Nephron progenitor cell (in vitro differentiated cells): ENCODE data around the gene DNAL1.
A peak's percentile ranks its signal among the peaks of the same experiment; 100 is the strongest.
"Not testable (repeated sequence)": the region's sequence is repeated elsewhere in the genome, so short reads cannot be mapped to it uniquely, and the experiment has no call there.

Experiments
- DNase-seq: peaks from one replicate; pipeline ENCODE4 v3.0.0; 2021
- H3K27ac Mint-ChIP-seq: 2 replicates; pipeline ENCODE4 v1.8.0; 2021; ENCODE audit warnings: mild to moderate bottlenecking, moderate library complexity, mixed read lengths
- H3K27me3 Mint-ChIP-seq: 2 replicates; pipeline ENCODE4 v1.8.0; 2021; ENCODE audit warnings: mild to moderate bottlenecking, low read depth, mixed read lengths; ENCODE audit not compliant: poor library complexity
- H3K36me3 Mint-ChIP-seq: 2 replicates; pipeline ENCODE4 v1.8.0; 2021; ENCODE audit warnings: low read depth, mixed read lengths
- H3K4me1 Mint-ChIP-seq: 2 replicates; pipeline ENCODE4 v1.8.0; 2021; ENCODE audit warnings: mixed read lengths
- H3K4me3 Mint-ChIP-seq: 2 replicates; pipeline ENCODE4 v1.8.0; 2021; ENCODE audit warnings: mild to moderate bottlenecking, moderate library complexity, mixed read lengths
- H3K9me3 Mint-ChIP-seq: 2 replicates; pipeline ENCODE4 v1.8.0; 2021; ENCODE audit warnings: mild to moderate bottlenecking, moderate library complexity, mixed read lengths
- CTCF ChIP-seq: fragments of 200-600 bp; sonication (generic); IDR thresholded peaks from 2 replicates; pipeline ENCODE4 v1.5.0; 2021; ENCODE audit warnings: antibody characterized with exemption

DNAL1 gene

GRCh38 chr14:73633116-73634010 lies 11.4 kb upstream of the DNAL1 start:
- Mint-ChIP-seq H3K27ac (no peak overlapping the region), H3K4me3 (peak overlapping the region; percentile 77), H3K27me3 (peaks cover 50% of the 10 kb centered on the region), H3K36me3 (no peaks in the 10 kb centered on the region), H3K9me3 (no peaks in the 10 kb centered on the region), H3K4me1 (peaks cover 6% of the 10 kb centered on the region)
- TF ChIP-seq CTCF = peak; percentile 83
- DNase-seq = peak; percentile 54

GRCh38 chr14:73634011-73634833 lies 10.6 kb upstream of the DNAL1 start:
- H3K27ac Mint-ChIP-seq = no peak overlapping the region
- H3K27me3 Mint-ChIP-seq = peaks cover 59% of the 10 kb centered on the region
- TF ChIP-seq CTCF = no peak
- H3K4me1 Mint-ChIP-seq = peaks cover 6% of the 10 kb centered on the region
- no peaks in the 10 kb centered on the region for H3K9me3 Mint-ChIP-seq
- DNase-seq = peak; percentile 56
- H3K36me3 Mint-ChIP-seq = no peaks in the 10 kb centered on the region
- peak overlapping the region; percentile 77 for H3K4me3 Mint-ChIP-seq

- DNase-seq, H3K4me1 Mint-ChIP-seq, H3K27ac Mint-ChIP-seq, H3K36me3 Mint-ChIP-seq, H3K9me3 Mint-ChIP-seq, H3K4me3 Mint-ChIP-seq: not testable (repeated sequence)
- H3K27me3 Mint-ChIP-seq = peaks cover 67% of the 10 kb centered on the region
Measured at GRCh38 chr14:73636355-73636754, 8.4 kb upstream of the DNAL1 start.

- Mint-ChIP-seq H3K27ac (no peak overlapping the region), H3K4me3 (no peak overlapping the region), H3K27me3 (peaks cover 67% of the 10 kb centered on the region), H3K9me3 (no peaks in the 10 kb centered on the region), H3K36me3 (no peaks in the 10 kb centered on the region), H3K4me1 (peaks cover 6% of the 10 kb centered on the region)
- TF ChIP-seq CTCF = no peak
- DNase-seq = no peak
Measured at GRCh38 chr14:73637830-73638229, 7.0 kb upstream of the DNAL1 start.

- H3K27ac Mint-ChIP-seq = no peak overlapping the region
- no peak for DNase-seq
- H3K36me3 Mint-ChIP-seq = no peaks in the 10 kb centered on the region
- peaks cover 25% of the 10 kb centered on the region for H3K4me1 Mint-ChIP-seq
- H3K4me3 Mint-ChIP-seq = no peak overlapping the region
- TF ChIP-seq CTCF = no peak
- peaks cover 41% of the 10 kb centered on the region for H3K27me3 Mint-ChIP-seq
- H3K9me3 Mint-ChIP-seq = no peaks in the 10 kb centered on the region
Measured at GRCh38 chr14:73640796-73641365, 3.9 kb upstream of the DNAL1 start.

GRCh38 chr14:73645248-73645610 lies 443 bp downstream of the DNAL1 start:
- H3K9me3 Mint-ChIP-seq = no peaks in the 10 kb centered on the region
- no peak for DNase-seq
- peaks cover 4% of the 10 kb centered on the region for H3K27me3 Mint-ChIP-seq
- peaks cover 4% of the 10 kb centered on the region for H3K36me3 Mint-ChIP-seq
- H3K4me3 Mint-ChIP-seq = peak overlapping the region; percentile 98
- H3K27ac Mint-ChIP-seq = peak overlapping the region; percentile 73
- H3K4me1 Mint-ChIP-seq = peaks cover 25% of the 10 kb centered on the region
- TF ChIP-seq CTCF = no peak
